H9 (cell line): ENCODE results near the gene TGM2. TPM values are rescaled to one million over a fixed set of nuclear protein-coding genes. Genes with fewer than 3 reads are reported as not detected.

ENCODE experiments used
- DNase-seq: peaks from one replicate; pipeline ENCODE4 v3.0.0-alpha.2; 2017
- H2AFZ ChIP-seq: one replicate; pipeline ENCODE4 v1.6.1; 2013; ENCODE audit warnings: mild to moderate bottlenecking, low read length, control low read depth, moderate library complexity
- H2AK5ac ChIP-seq: 2 replicates; pipeline ENCODE4 v1.6.1; 2013; ENCODE audit warnings: low read length, control low read depth, mixed read lengths; ENCODE audit not compliant: insufficient read length
- H2BK120ac ChIP-seq: one replicate; pipeline ENCODE4 v1.6.1; 2013; ENCODE audit warnings: low read depth, mild to moderate bottlenecking, low read length, control low read depth, inconsistent platforms; ENCODE audit not compliant: poor library complexity, severe bottlenecking
- H2BK12ac ChIP-seq: 2 replicates; pipeline ENCODE4 v1.6.1; 2013; ENCODE audit warnings: low read length, control low read depth, mixed read lengths, low read depth; ENCODE audit not compliant: insufficient read length
- H2BK15ac ChIP-seq: 2 replicates; pipeline ENCODE4 v1.6.1; 2013; ENCODE audit warnings: low read depth, low read length, control low read depth
- H2BK20ac ChIP-seq: one replicate; pipeline ENCODE4 v1.6.1; 2013; ENCODE audit warnings: low read depth, mild to moderate bottlenecking, low read length, control low read depth, inconsistent platforms; ENCODE audit not compliant: poor library complexity, severe bottlenecking
- H2BK5ac ChIP-seq: 2 replicates; pipeline ENCODE4 v1.6.1; 2013; ENCODE audit warnings: low read length, control low read depth, mixed read lengths; ENCODE audit not compliant: insufficient read length
- H3K14ac ChIP-seq: 2 replicates; pipeline ENCODE4 v1.6.1; 2013; ENCODE audit warnings: low read length, control low read depth; ENCODE audit not compliant: insufficient read depth
- H3K18ac ChIP-seq: 2 replicates; pipeline ENCODE4 v1.6.1; 2013; ENCODE audit warnings: low read depth, mild to moderate bottlenecking, mixed read lengths, low read length, control low read depth; ENCODE audit not compliant: insufficient read length
- H3K23ac ChIP-seq: 2 replicates; pipeline ENCODE4 v1.6.1; 2013; ENCODE audit warnings: low read length, control low read depth, mixed read lengths, low read depth; ENCODE audit not compliant: insufficient read length
- H3K23me2 ChIP-seq: 2 replicates; pipeline ENCODE4 v1.6.1; 2013; ENCODE audit warnings: low read depth, mild to moderate bottlenecking, mixed read lengths, low read length, control low read depth; ENCODE audit not compliant: insufficient read length, poor library complexity, severe bottlenecking
- H3K27ac ChIP-seq: 2 replicates; pipeline ENCODE4 v1.5.1; 2013; ENCODE audit warnings: low read length, control low read depth, mixed read lengths, low read depth; ENCODE audit not compliant: insufficient read length
- H3K27me3 ChIP-seq: 2 replicates; pipeline ENCODE4 v1.6.1; 2013; ENCODE audit warnings: low read length, control low read depth, inconsistent platforms; ENCODE audit not compliant: insufficient read depth
- H3K4ac ChIP-seq: 2 replicates; pipeline ENCODE4 v1.6.1; 2013; ENCODE audit warnings: low read depth, mild to moderate bottlenecking, control low read depth, inconsistent platforms, low read length, moderate library complexity
- H3K4me1 ChIP-seq: 2 replicates; pipeline ENCODE4 v1.6.1; 2013; ENCODE audit warnings: low read length, control low read depth, inconsistent platforms; ENCODE audit not compliant: insufficient read depth
- H3K4me2 ChIP-seq: 2 replicates; pipeline ENCODE4 v1.6.1; 2013; ENCODE audit warnings: low read length, control low read depth, mixed read lengths; ENCODE audit not compliant: insufficient read length, insufficient read depth
- H3K56ac ChIP-seq: 2 replicates; pipeline ENCODE4 v1.6.1; 2013; ENCODE audit warnings: low read depth, mild to moderate bottlenecking, mixed read lengths, low read length, control low read depth; ENCODE audit not compliant: insufficient read length
- H3K79me1 ChIP-seq: 2 replicates; pipeline ENCODE4 v1.6.1; 2013; ENCODE audit warnings: low read depth, mild to moderate bottlenecking, moderate library complexity, low read length, control low read depth, inconsistent platforms; ENCODE audit not compliant: insufficient read depth, poor library complexity, severe bottlenecking
- H3K79me2 ChIP-seq: 2 replicates; pipeline ENCODE4 v1.6.1; 2013; ENCODE audit warnings: low read length, control low read depth, inconsistent platforms; ENCODE audit not compliant: insufficient read depth
- H3K9ac ChIP-seq: 2 replicates; pipeline ENCODE4 v1.6.1; 2013; ENCODE audit warnings: low read length, control low read depth, mixed read lengths; ENCODE audit not compliant: insufficient read length; ENCODE audit errors: extremely low read depth
- H3K9me3 ChIP-seq: one replicate; pipeline ENCODE4 v1.6.1; 2013; ENCODE audit warnings: low read depth, low read length, inconsistent platforms; ENCODE audit not compliant: control insufficient read depth
- H3T11ph ChIP-seq: one replicate; pipeline ENCODE4 v1.6.1; 2013; ENCODE audit warnings: mild to moderate bottlenecking, low read length, control low read depth, inconsistent platforms
- H4K20me1 ChIP-seq: one replicate; pipeline ENCODE4 v1.6.1; 2013; ENCODE audit not compliant: control insufficient read depth, insufficient read length, insufficient read depth
- H4K5ac ChIP-seq: 2 replicates; pipeline ENCODE4 v1.6.1; 2013; ENCODE audit warnings: low read depth, mild to moderate bottlenecking, mixed read lengths, low read length, control low read depth; ENCODE audit not compliant: insufficient read length
- H4K8ac ChIP-seq: replicated peaks from 2 replicates; pipeline ENCODE4 v1.6.1; 2013; ENCODE audit warnings: low read length, control low read depth, mixed read lengths, low read depth; ENCODE audit not compliant: insufficient read length
- H4K91ac ChIP-seq: 2 replicates; pipeline ENCODE4 v1.6.1; 2013; ENCODE audit warnings: low read depth, mild to moderate bottlenecking, moderate library complexity, mixed read lengths, low read length, control low read depth; ENCODE audit not compliant: insufficient read length
- H3K27ac Mint-ChIP-seq, 3 experiments: 2 replicates in 2 of 3; 3 replicates in 1 of 3; pipeline ENCODE4 v1.8.0; 2020 to 2021; ENCODE audit warnings: mixed read lengths in 3 of 3, mild to moderate bottlenecking in 1 of 3, moderate library complexity in 1 of 3
- H3K27me3 Mint-ChIP-seq: 2 replicates; pipeline ENCODE4 v1.8.0; 2021; ENCODE audit warnings: low read depth, mild to moderate bottlenecking, moderate library complexity, mixed read lengths
- H3K36me3 Mint-ChIP-seq, 3 experiments: 2 replicates in 2 of 3; 3 replicates in 1 of 3; pipeline ENCODE4 v1.8.0; 2020 to 2021; ENCODE audit warnings: low read depth in 3 of 3, mixed read lengths in 3 of 3; ENCODE audit not compliant: insufficient read depth in 1 of 3
- H3K4me1 Mint-ChIP-seq, 2 experiments: 2 replicates each; pipeline ENCODE4 v1.8.0; 2020; ENCODE audit warnings: mixed read lengths in 2 of 2
- H3K4me3 Mint-ChIP-seq, 2 experiments: 2 replicates in 1 of 2; 3 replicates in 1 of 2; pipeline ENCODE4 v1.8.0; 2020 to 2021; ENCODE audit warnings: mild to moderate bottlenecking in 2 of 2, mixed read lengths in 2 of 2, moderate library complexity in 1 of 2
- H3K9me3 Mint-ChIP-seq, 2 experiments: 2 replicates in 1 of 2; 3 replicates in 1 of 2; pipeline ENCODE4 v1.8.0; 2020; ENCODE audit warnings: mild to moderate bottlenecking in 2 of 2, mixed read lengths in 2 of 2, moderate library complexity in 1 of 2
- CTCF ChIP-seq: fragments of 200-600 bp; sonication (generic); conservative IDR thresholded peaks from 3 replicates; pipeline ENCODE4 v1.8.0; 2021; ENCODE audit warnings: antibody characterized with exemption, mild to moderate bottlenecking
- total RNA-seq: library from RNA; stranded (reverse); gene quantifications from 2 replicates; pipeline ENCODE4 v1.2.1, GENCODE V29; 2021

Gene TGM2
- total RNA-seq, 1 experiment from 2014 or later = 1.1 TPM

- H2BK15ac ChIP-seq = no peak overlapping the region
- no peak overlapping the region for H3K14ac ChIP-seq
- H3K9ac ChIP-seq = no peak overlapping the region
- H3K23ac ChIP-seq = no peak overlapping the region
- Mint-ChIP-seq H3K27ac (no peak overlapping the region), H3K4me3 (no peak overlapping the region), H3K4me1 (peaks cover 3 to 6% of the 10 kb centered on the region in 2 experiments; a peak in 3 of 4 replicates), H3K27me3 (no peaks in the 10 kb centered on the region), H3K9me3 (no peaks in the 10 kb centered on the region), H3K36me3 (peaks cover 1 to 36% (median 20%) of the 10 kb centered on the region in 3 experiments; a peak in 6 of 7 replicates)
- H3K18ac ChIP-seq = no peak overlapping the region
- H2AFZ ChIP-seq = no peak overlapping the region
- H4K8ac ChIP-seq = no peak overlapping the region
- no peak overlapping the region for H3T11ph ChIP-seq
- H3K56ac ChIP-seq = no peak overlapping the region
- no peak overlapping the region for H2BK120ac ChIP-seq
- H3K79me2 ChIP-seq = no peaks in the 10 kb centered on the region
- H4K20me1 ChIP-seq = no peaks in the 10 kb centered on the region
- H2BK20ac ChIP-seq = no peak overlapping the region
- TF ChIP-seq CTCF = no peak
- H2AK5ac ChIP-seq = no peak overlapping the region
- no peaks in the 10 kb centered on the region for H3K9me3 ChIP-seq
- no peaks in the 10 kb centered on the region for H3K79me1 ChIP-seq
- H3K4ac ChIP-seq = no peak overlapping the region
- no peak overlapping the region for H3K27ac ChIP-seq
- H3K27me3 ChIP-seq = no peaks in the 10 kb centered on the region
- H2BK5ac ChIP-seq = no peak overlapping the region
- no peaks in the 10 kb centered on the region for H3K23me2 ChIP-seq
- DNase-seq = no peak
- no peak overlapping the region for H2BK12ac ChIP-seq
- no peak overlapping the region for H4K91ac ChIP-seq
- no peak overlapping the region for H3K4me2 ChIP-seq
- H4K5ac ChIP-seq = no peak overlapping the region
- H3K4me1 ChIP-seq = no peaks in the 10 kb centered on the region
Observed at GRCh38 chr20:38092915-38093314, 72.2 kb downstream of the TGM2 start.
